Breast epithelium (tissue), 3 donors: ENCODE results near the gene MUC4.

Source experiments
- POLR2A ChIP-seq: fragments of 450-650 bp; IDR thresholded peaks from one replicate; pipeline ENCODE4 v1.6.1; 2016; ENCODE audit warnings: antibody characterized with exemption, mild to moderate bottlenecking, moderate library complexity
- TF ChIP-seq, protein P1 (sequence below), 3 donors: fragments of 450-650 bp; IDR thresholded peaks; one replicate each; pipeline ENCODE4 v1.5.1; 2016 to 2017; ENCODE audit warnings: antibody characterized with exemption in 3 of 3, mild to moderate bottlenecking in 3 of 3, moderate library complexity in 3 of 3

DNA sequence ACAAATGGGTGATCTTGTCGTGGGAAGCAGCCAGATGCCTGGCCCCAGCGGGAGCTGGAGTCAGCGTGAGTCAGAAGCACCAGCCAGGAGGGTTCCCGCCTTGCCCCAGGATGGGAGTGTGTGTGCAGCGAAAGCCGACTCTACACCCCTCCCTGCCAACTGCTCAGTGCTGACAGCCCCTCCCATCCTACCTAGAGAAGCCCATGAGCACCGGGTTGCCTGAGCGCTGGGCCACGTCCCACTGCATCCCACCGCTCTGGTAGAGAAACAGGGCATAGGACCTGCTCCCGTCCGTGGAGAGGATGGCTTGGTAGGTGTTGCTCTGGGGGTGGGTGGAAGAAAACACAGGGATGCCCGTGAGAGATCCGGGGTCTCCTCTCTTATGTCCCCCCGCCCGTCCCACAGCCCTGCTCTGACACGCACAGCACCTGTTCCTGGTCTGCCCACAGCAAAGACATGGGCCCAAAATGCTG is 42.9 kb downstream of the MUC4 start:
- TF ChIP-seq POLR2A, result no peak
- TF ChIP-seq, protein P1, sequence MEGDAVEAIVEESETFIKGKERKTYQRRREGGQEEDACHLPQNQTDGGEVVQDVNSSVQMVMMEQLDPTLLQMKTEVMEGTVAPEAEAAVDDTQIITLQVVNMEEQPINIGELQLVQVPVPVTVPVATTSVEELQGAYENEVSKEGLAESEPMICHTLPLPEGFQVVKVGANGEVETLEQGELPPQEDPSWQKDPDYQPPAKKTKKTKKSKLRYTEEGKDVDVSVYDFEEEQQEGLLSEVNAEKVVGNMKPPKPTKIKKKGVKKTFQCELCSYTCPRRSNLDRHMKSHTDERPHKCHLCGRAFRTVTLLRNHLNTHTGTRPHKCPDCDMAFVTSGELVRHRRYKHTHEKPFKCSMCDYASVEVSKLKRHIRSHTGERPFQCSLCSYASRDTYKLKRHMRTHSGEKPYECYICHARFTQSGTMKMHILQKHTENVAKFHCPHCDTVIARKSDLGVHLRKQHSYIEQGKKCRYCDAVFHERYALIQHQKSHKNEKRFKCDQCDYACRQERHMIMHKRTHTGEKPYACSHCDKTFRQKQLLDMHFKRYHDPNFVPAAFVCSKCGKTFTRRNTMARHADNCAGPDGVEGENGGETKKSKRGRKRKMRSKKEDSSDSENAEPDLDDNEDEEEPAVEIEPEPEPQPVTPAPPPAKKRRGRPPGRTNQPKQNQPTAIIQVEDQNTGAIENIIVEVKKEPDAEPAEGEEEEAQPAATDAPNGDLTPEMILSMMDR (IDR thresholded peaks at IDR 0.05), result no peak
